GM18526 (cell line): Measurements from ENCODE around the gene PRKRIP1.
"Not testable (repeated sequence)": the region's sequence is repeated elsewhere in the genome, so short reads cannot be mapped to it uniquely, and the experiment has no call there.

Experiments used
- POLR2A ChIP-seq: IDR thresholded peaks from 3 replicates; pipeline ENCODE4 v1.6.1; 2011; ENCODE audit not compliant: insufficient read length; ENCODE audit errors: extremely low read depth

The PRKRIP1 gene, protein sequence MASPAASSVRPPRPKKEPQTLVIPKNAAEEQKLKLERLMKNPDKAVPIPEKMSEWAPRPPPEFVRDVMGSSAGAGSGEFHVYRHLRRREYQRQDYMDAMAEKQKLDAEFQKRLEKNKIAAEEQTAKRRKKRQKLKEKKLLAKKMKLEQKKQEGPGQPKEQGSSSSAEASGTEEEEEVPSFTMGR

DNA sequence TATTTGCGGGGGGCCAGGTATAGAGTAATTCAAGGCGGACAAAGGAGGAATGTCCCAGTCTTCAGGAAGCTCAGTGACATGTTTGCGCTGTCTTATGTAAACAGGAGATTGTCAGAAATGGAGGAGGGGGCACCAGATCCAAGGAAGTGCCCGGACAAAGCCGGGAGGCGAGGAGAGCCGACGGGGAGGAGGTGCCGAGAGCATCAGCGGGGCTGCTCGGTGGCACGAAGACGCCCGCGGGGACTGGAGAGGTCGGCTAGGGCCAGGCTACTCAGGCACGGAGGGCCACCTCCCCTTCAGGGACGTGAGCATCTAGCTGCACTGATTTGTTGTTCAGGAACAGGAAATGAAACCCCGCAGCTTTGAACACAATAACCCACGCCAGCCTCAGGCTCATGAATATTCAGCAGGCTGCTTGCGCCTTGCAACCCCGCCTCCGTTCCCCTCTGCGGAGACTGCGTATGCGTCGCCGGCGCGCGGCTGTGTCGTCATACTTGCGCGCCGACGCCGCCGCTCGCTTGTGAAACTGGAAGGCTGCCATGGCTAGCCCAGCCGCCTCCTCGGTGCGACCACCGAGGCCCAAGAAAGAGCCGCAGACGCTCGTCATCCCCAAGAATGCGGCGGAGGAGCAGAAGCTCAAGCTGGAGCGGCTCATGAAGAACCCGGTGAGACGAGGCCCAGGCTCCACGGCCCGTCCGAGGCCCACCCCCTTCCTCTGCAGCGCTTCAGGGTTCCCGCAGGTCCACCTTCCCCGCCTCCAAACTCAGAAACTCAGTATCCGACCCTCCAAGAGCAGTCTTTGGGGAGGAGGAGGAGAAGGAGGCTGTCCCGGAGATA lies at the start of gene PRKRIP1:
Gene PRKRIP1 (plus strand): TSS at position 491 of the 837 bp plus-strand sequence. CDS start 49 bp downstream, at position 540.
- no peak for TF ChIP-seq POLR2A

- not testable (repeated sequence) for TF ChIP-seq POLR2A
These were observed 39.8 kb upstream of the PRKRIP1 start, which contains the start of gene SPDYE6 for GRCh38 chr7:102356344-102356743. Gene SPDYE6 (minus strand): TSS chr7:102356444. CDS start chr7:102356023, 421 bp downstream.

GRCh38 chr7:102363549-102364393 lies 32.4 kb upstream of the PRKRIP1 start:
- TF ChIP-seq POLR2A = peak; percentile 66

DNA sequence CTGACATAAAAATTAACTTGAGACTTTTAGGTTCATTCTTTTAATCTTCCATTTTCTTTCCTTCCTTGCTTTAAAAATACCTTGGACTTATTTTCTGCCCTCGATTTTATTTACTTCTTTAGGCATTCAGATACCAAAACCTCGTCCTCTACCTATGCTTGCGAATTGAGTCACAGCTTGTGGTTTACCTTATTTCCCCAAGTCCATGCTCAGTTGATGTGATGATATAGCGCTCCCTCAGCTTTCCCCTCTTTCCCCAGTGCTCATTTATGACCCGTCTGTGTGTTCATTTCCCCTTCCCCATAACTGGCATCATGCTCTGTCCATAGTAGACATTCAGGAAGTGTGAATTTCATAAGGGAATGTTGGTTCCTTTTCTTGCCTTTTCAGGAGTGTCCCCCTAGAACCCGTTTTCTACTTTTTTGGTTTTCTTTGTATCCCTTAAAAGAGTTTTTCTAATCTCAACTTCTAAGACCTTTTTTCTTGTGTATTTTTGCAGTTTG lies 19.1 kb upstream of the PRKRIP1 start:
- no peak for TF ChIP-seq POLR2A

DNA sequence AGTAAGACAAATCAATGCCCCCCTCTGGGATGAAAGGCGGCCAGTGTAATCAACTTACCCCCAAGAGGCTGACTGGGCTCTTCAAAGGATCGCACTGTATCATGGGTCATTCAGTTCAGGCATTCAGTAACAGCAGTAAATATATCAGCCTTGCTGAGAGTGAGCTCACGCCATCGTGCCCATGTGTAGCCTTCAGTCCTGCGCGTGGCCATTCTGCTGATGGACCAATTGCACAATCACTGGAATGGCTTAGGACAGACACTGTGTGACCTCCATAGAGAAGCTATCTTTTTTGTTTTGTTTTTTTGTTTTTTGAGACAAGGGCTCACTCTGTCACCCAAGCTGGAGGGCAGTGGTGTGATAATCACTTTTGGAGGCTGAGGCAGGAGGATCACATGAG lies 9.1 kb upstream of the PRKRIP1 start:
- TF ChIP-seq POLR2A = no peak

- no peak for TF ChIP-seq POLR2A
These were observed 6.4 kb upstream of the PRKRIP1 start for GRCh38 chr7:102389810-102390209.

GRCh38 chr7:102390697-102391484 lies 5.3 kb upstream of the PRKRIP1 start:
- no peak for TF ChIP-seq POLR2A

DNA sequence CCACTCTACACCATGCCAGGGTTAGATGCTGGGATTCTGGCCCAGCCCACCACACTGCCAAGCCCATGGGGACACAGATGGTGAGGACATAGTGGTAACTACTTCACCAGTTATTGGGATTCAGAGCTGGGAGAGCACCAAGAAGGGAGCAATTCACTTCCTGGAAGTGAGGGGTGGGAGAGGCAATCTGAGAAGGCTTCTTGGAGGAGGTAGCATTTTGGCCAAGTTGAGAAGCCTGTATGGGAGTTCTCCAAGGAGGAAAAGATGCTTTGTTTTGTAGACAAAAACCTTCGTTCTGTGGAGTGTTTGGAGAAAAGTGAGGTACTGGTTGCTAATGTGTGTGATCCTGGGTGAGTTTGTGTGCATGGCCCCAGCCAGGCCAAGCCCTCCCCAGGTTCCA lies 3.8 kb upstream of the PRKRIP1 start:
- TF ChIP-seq POLR2A = no peak

- TF ChIP-seq POLR2A = no peak
These were observed 2.7 kb upstream of the PRKRIP1 start for GRCh38 chr7:102393467-102393866.

GRCh38 chr7:102395592-102395872 lies 631 bp upstream of the PRKRIP1 start:
- TF ChIP-seq POLR2A = no peak

DNA sequence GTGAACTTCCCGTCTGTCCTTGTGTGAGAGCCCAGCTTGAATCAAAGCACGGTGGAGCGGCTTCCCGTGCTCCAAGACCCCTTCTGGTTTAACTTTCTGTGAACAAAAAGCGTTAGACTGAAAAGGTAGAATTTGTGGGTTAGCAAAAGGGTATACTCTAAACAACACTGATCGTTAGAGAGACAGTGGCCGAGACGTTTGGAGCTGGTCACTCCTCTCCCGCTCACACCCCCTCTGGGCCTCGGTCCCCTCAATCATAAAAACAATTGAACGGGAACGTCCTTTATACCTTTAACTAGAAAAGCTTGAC lies 502 bp downstream of the PRKRIP1 start:
- no peak for TF ChIP-seq POLR2A

DNA sequence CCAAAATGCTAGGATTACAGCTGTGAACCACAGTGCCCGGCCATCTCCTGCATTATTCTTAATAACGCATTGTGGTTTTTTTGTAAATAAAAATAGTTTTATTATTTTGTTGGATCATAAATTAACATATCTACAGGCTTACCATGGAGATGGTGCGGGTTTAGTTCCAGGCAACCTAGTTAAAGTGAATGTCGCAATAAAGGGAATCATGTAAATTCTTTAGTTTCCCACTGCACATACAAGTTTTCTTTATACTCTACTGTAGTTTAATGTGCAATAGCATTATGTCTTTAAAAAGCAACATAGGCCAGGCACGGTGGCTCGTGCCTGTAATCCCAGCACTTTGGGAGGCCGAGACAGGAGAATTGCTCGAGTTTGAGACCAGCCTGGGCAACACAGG lies 2.4 kb downstream of the PRKRIP1 start:
- TF ChIP-seq POLR2A = no peak

- TF ChIP-seq POLR2A = no peak
These were observed 4.2 kb downstream of the PRKRIP1 start for GRCh38 chr7:102400360-102400759.

- TF ChIP-seq POLR2A = no peak
These were observed 7.4 kb downstream of the PRKRIP1 start for GRCh38 chr7:102403563-102403962.
